Prostate gland (tissue), 2 donors: ENCODE measurements around the gene ABHD17C. TPM values are rescaled to one million over a fixed set of nuclear protein-coding genes. Genes with fewer than 3 reads are reported as not detected.

Experiments used
- DNase-seq: peaks from one replicate; pipeline ENCODE4 v3.0.0-alpha.2; 2019; ENCODE audit warnings: low spot score
- H3K27ac ChIP-seq, 2 donors: fragments of 200-600 bp; sonication (generic); 2 replicates each; pipeline ENCODE4 v1.5.1; 2017 to 2019
- H3K27me3 ChIP-seq: fragments of 200-600 bp; sonication (generic); replicated peaks from 2 replicates; pipeline ENCODE4 v1.5.1; 2019; ENCODE audit not compliant: insufficient read depth
- H3K36me3 ChIP-seq, 2 donors: fragments of 200-600 bp; sonication (generic); 1 replicate in 1 of 2; 2 replicates in 1 of 2; pipeline versions ENCODE4 v1.5.1 to v1.8.1; 2017 to 2019
- H3K4me1 ChIP-seq: fragments of 200-600 bp; sonication (generic); replicated peaks from 2 replicates; pipeline ENCODE4 v1.5.1; 2019
- H3K4me3 ChIP-seq, 2 donors: fragments of 200-600 bp; sonication (generic); 2 replicates each; pipeline ENCODE4 v1.5.1; 2017 to 2019
- H3K9me3 ChIP-seq: fragments of 200-600 bp; sonication (generic); 2 replicates; pipeline ENCODE4 v1.5.1; 2017
- POLR2A ChIP-seq: fragments of 450-650 bp; IDR thresholded peaks from one replicate; pipeline ENCODE4 v1.6.1; 2016; ENCODE audit warnings: antibody characterized with exemption, mild to moderate bottlenecking
- POLR2AphosphoS5 ChIP-seq: sonication (generic); formaldehyde crosslinking; IDR thresholded peaks from one replicate; pipeline ENCODE4 v1.6.1; 2017; ENCODE audit warnings: antibody characterized with exemption
- WGBS: methylation state at CpG from one replicate; pipeline ENCODE4 v1.1.5; 2018; 5-methylcytosine and 5-hydroxymethylcytosine counted together
- intact Hi-C: fragments of 100-400 bp; cut with DNase I; formaldehyde crosslinking; loops from one replicate; pipeline ENCODE4 v1.14.2; 2022
- total RNA-seq, 2 donors: library from RNA; depleted of rRNA; stranded (reverse); fragments of >200 nt; gene quantifications; one replicate each; pipeline ENCODE4 v1.1.0, GENCODE V29; 2016
- TF ChIP-seq, protein P1 (sequence below), 4 experiments: fragments of 200-600 bp in 2 of 4; fragments of 450-650 bp in 2 of 4; sonication (generic) in 2 of 4; IDR thresholded peaks; 1 replicate in 3 of 4; 2 replicates in 1 of 4; pipeline ENCODE4 v1.5.1; 2016 to 2019; ENCODE audit warnings: antibody characterized with exemption in 4 of 4, mild to moderate bottlenecking in 2 of 4, moderate library complexity in 2 of 4

Gene ABHD17C
- total RNA-seq, 2 donors from 2014 or later: 13.6 to 32.4 TPM

DNA sequence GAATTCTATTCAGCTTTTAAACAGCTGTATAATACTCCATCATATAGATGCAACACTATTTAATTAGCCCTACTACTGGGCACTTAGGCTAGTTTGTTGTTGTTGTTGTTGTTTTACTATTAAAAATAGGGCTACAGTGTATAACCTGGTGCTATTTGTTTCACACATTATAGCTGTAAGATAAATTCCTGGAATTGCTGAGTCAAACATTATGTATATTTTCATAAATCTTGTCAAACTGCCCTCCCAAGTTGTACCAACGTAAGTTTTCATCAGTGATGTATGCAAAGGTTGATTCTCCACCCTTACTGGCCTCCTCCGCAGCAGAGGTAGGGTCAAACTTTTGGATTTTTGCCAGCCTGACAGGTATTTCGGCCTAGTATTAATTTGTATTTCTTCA lies 80.2 kb downstream of the ABHD17C start:
- Histone ChIP-seq H3K27me3 (no peaks in the 10 kb centered on the region), H3K36me3 (no peaks in the 10 kb centered on the region), H3K4me3 (no peak overlapping the region), H3K27ac (no peak overlapping the region), H3K9me3 (no peaks in the 10 kb centered on the region), H3K4me1 (peaks cover 6% of the 10 kb centered on the region)
- DNase-seq: no peak
- TF ChIP-seq POLR2AphosphoS5 (no peak), POLR2A (no peak)
- TF ChIP-seq, protein P1, sequence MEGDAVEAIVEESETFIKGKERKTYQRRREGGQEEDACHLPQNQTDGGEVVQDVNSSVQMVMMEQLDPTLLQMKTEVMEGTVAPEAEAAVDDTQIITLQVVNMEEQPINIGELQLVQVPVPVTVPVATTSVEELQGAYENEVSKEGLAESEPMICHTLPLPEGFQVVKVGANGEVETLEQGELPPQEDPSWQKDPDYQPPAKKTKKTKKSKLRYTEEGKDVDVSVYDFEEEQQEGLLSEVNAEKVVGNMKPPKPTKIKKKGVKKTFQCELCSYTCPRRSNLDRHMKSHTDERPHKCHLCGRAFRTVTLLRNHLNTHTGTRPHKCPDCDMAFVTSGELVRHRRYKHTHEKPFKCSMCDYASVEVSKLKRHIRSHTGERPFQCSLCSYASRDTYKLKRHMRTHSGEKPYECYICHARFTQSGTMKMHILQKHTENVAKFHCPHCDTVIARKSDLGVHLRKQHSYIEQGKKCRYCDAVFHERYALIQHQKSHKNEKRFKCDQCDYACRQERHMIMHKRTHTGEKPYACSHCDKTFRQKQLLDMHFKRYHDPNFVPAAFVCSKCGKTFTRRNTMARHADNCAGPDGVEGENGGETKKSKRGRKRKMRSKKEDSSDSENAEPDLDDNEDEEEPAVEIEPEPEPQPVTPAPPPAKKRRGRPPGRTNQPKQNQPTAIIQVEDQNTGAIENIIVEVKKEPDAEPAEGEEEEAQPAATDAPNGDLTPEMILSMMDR (IDR thresholded peaks at IDR 0.05): no peak
- intact Hi-C loops: loop anchor here (5.0 kb wide), 3 partner anchors 158 to 303 kb away; no protein-coding TSS in a partner anchor
- 97% methylated on average over 3 of the region's 3 CpGs for WGBS

DNA sequence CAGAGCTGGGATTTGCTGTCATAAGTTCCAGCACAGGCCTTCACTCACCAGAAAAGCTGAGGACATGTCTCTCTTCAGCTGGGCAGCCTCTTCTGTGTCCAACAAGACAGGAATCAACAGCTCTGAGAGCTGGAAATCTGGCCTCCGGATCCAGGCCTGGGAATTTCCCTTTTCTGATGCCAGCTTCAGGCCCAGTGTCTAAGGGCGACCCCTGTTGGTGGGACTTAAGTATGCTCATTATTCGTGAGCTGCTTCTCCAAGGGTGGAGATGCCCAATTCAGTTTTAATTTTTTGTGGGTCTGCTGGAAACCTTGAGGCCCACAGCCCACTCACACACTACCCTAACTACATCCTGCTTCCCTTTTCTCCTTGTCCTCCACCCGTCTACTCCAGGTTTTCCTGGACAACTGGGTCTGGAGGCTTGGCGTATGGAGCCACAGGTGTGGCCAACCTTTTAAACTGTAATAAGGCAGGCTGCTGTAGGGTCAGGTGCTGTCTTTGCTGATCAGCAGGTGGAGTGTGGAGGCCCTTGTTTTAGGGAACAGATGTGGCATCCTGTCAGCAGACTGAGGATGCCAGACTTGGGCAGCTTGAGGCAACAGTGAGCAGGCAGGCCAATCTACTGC lies 81.4 kb downstream of the ABHD17C start:
- no peaks in the 10 kb centered on the region for H3K36me3 ChIP-seq
- no peaks in the 10 kb centered on the region for H3K9me3 ChIP-seq
- H3K4me1 ChIP-seq: peaks cover 6% of the 10 kb centered on the region
- H3K27me3 ChIP-seq: no peaks in the 10 kb centered on the region
- H3K27ac ChIP-seq: peak overlapping the region; percentile 71 to 80
- peak; percentile 74 for DNase-seq
- WGBS: 37% methylated on average over 5 of the region's 5 CpGs
- intact Hi-C loops: loop anchor here (2.0 to 5.0 kb wide), 4 partner anchors 159 to 304 kb away; no protein-coding TSS in a partner anchor
- no peak overlapping the region for H3K4me3 ChIP-seq
- TF ChIP-seq POLR2AphosphoS5: peak; percentile 58
- TF ChIP-seq POLR2A: no peak
- TF ChIP-seq, protein P1 (IDR thresholded peaks at IDR 0.05): peak; percentile 75 to 91 (median 80)

DNA sequence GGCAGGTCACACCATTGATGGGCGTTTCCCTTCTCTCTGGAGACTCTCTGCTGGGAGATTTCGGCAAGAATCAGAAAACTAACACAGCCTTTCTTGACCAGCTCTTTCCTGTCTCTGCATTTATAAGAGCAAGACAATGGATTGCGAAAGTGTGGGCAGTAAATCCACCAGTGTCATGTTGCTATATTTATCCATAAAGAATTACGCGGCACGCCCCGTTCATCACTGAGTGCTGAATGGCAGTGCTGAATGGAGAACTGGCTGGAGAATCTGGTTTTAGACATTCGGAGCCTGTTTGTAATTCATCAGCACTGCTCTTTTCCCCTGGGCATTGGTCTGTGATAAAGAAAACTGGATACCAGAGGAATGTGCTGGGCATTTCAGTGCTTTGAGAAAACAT lies 82.0 kb downstream of the ABHD17C start:
- intact Hi-C loops: loop anchor here (2.0 to 5.0 kb wide), 4 partner anchors 160 to 305 kb away; no protein-coding TSS in a partner anchor
- 37% methylated on average over 8 of the region's 8 CpGs for WGBS
- no peaks in the 10 kb centered on the region for H3K27me3 ChIP-seq
- H3K4me3 ChIP-seq: no peak overlapping the region
- TF ChIP-seq POLR2A (no peak), POLR2AphosphoS5 (peak; percentile 88)
- TF ChIP-seq, protein P1 (IDR thresholded peaks at IDR 0.05): no peak
- H3K9me3 ChIP-seq: no peaks in the 10 kb centered on the region
- peak overlapping the region; percentile 71 to 80 for H3K27ac ChIP-seq
- H3K36me3 ChIP-seq: no peaks in the 10 kb centered on the region
- DNase-seq: peak; percentile 88
- peaks cover 6% of the 10 kb centered on the region for H3K4me1 ChIP-seq

DNA sequence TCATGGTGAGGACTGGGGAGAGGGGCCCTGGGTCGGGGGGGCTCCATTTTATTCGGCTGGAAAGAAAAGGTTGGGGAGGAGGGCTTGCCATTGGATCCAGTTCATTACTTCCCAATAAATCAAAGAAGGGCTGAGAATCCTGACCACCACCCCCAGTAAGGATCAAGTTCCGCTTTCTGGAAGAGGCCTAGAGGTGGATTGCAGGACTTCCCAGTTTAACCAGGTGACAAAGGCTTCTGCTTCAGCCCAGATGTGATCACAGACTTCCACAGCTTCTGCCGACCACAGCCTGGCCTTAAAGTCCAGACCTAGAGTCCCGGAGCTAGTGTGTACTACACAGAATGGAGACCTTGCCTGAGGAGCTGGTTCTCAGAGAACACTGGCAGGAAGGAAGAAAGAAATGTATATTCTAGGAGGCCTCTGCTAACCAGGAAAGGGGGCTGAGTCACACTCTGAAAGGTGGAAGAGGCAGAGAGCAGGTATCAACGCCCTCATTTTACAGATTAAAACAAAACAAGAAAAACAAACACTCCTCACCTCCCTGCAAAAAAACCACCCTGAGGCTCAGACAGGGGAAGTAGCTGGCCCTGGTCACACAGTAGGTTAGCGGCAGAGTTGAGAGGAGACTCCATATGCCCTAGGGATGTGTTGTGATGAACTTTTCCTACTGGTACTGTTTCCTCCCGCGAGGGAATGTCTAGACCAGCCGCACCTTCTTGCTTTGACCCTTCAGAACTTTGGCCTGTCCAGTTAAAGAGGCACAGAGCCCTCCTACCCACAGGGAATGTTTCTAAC lies 82.9 kb downstream of the ABHD17C start:
- no peak overlapping the region for H3K4me3 ChIP-seq
- H3K4me1 ChIP-seq: peaks cover 6% of the 10 kb centered on the region
- intact Hi-C loops: loop anchor here (2.0 to 5.0 kb wide), 5 partner anchors 161 to 321 kb away; no protein-coding TSS in a partner anchor
- no peaks in the 10 kb centered on the region for H3K36me3 ChIP-seq
- TF ChIP-seq, protein P1 (IDR thresholded peaks at IDR 0.05): no peak
- TF ChIP-seq POLR2A: no peak
- no peak for TF ChIP-seq POLR2AphosphoS5
- WGBS: 81% methylated on average over 10 of the region's 10 CpGs
- DNase-seq: no peak
- peak overlapping the region; percentile 71 to 80 for H3K27ac ChIP-seq
- H3K27me3 ChIP-seq: no peaks in the 10 kb centered on the region
- no peaks in the 10 kb centered on the region for H3K9me3 ChIP-seq
